Neural crest cell (in vitro differentiated cells): ENCODE measurements around the gene UBE2S. TPM values are rescaled to one million over a fixed set of nuclear protein-coding genes. Genes with fewer than 3 reads are reported as not detected.

Experiments used
- DNase-seq: peaks from one replicate; pipeline ENCODE4 v3.0.0; 2021; ENCODE audit warnings: low read depth, mixed read lengths, low spot score
- H3K27ac Mint-ChIP-seq: one replicate; pipeline ENCODE4 v1.8.0; 2021; ENCODE audit warnings: mild to moderate bottlenecking, mixed read lengths; ENCODE audit not compliant: unreplicated experiment
- H3K27me3 Mint-ChIP-seq: 2 replicates; pipeline ENCODE4 v1.8.0; 2021; ENCODE audit warnings: low read depth, mild to moderate bottlenecking, mixed read lengths
- H3K36me3 Mint-ChIP-seq: 2 replicates; pipeline ENCODE4 v1.8.0; 2021; ENCODE audit warnings: low read depth, mild to moderate bottlenecking, mixed read lengths
- H3K4me1 Mint-ChIP-seq: 2 replicates; pipeline ENCODE4 v1.8.0; 2021; ENCODE audit warnings: mixed read lengths
- H3K4me3 Mint-ChIP-seq: one replicate; pipeline ENCODE4 v1.8.0; 2021; ENCODE audit warnings: mild to moderate bottlenecking, mixed read lengths
- H3K9me3 Mint-ChIP-seq: 2 replicates; pipeline ENCODE4 v1.8.0; 2021; ENCODE audit warnings: mixed read lengths
- total RNA-seq: library from RNA; stranded (reverse); gene quantifications from 2 replicates; pipeline ENCODE4 v1.2.1, GENCODE V29; 2021
- TF ChIP-seq, protein P1 (sequence below): fragments of 200-600 bp; sonication (generic); conservative IDR thresholded peaks from 2 replicates; pipeline ENCODE4 v1.5.0; 2021; ENCODE audit warnings: antibody characterized with exemption, mild to moderate bottlenecking

The UBE2S gene
- total RNA-seq, 1 donor from 2014 or later: 243 TPM

DNA sequence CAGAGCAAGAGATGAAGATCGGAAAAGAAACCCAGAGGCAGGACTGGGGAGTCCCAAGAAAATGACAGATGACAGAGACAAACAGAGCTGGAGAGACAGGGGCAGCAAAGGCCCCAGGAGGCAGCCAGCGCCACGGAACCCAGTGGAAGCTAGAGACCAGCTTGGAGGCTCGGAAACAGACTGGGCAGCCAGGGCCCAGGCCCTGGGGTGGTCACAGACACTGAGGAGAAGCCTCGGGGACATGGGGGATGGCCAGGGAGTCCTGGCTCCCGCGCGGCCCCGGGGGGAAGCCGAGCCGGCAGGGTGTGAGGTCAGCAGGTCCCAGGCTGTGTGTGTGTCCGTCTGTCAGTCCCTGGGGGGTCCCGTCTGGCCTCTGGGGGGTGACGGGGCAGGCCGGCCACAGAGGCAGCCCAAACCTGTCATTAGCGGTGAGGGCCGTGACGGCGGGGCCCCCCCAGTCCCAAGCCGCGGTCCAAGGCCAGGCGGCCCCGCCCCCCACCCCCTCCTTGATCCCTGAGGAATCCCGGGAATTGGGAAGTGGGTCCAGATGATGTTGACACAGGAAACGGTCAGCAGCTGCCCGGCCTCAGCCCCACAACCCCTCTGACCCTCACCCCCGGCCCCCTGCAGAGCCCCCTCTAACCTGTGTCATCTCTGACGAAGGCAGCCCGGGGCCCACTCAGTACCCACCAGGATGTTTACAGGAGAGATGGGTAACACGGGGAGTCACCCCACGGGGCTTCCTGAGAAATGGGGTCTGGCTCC is 33.4 kb downstream of the UBE2S start:
- TF ChIP-seq, protein P1, sequence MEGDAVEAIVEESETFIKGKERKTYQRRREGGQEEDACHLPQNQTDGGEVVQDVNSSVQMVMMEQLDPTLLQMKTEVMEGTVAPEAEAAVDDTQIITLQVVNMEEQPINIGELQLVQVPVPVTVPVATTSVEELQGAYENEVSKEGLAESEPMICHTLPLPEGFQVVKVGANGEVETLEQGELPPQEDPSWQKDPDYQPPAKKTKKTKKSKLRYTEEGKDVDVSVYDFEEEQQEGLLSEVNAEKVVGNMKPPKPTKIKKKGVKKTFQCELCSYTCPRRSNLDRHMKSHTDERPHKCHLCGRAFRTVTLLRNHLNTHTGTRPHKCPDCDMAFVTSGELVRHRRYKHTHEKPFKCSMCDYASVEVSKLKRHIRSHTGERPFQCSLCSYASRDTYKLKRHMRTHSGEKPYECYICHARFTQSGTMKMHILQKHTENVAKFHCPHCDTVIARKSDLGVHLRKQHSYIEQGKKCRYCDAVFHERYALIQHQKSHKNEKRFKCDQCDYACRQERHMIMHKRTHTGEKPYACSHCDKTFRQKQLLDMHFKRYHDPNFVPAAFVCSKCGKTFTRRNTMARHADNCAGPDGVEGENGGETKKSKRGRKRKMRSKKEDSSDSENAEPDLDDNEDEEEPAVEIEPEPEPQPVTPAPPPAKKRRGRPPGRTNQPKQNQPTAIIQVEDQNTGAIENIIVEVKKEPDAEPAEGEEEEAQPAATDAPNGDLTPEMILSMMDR: no peak
- H3K27me3 Mint-ChIP-seq: peaks cover 66% of the 10 kb centered on the region
- H3K4me3 Mint-ChIP-seq: peak overlapping the region; percentile 1
- H3K27ac Mint-ChIP-seq: peak overlapping the region; percentile 1
- H3K36me3 Mint-ChIP-seq: no peaks in the 10 kb centered on the region
- no peak for DNase-seq
- H3K4me1 Mint-ChIP-seq: peaks cover 28% of the 10 kb centered on the region
- H3K9me3 Mint-ChIP-seq: no peaks in the 10 kb centered on the region

DNA sequence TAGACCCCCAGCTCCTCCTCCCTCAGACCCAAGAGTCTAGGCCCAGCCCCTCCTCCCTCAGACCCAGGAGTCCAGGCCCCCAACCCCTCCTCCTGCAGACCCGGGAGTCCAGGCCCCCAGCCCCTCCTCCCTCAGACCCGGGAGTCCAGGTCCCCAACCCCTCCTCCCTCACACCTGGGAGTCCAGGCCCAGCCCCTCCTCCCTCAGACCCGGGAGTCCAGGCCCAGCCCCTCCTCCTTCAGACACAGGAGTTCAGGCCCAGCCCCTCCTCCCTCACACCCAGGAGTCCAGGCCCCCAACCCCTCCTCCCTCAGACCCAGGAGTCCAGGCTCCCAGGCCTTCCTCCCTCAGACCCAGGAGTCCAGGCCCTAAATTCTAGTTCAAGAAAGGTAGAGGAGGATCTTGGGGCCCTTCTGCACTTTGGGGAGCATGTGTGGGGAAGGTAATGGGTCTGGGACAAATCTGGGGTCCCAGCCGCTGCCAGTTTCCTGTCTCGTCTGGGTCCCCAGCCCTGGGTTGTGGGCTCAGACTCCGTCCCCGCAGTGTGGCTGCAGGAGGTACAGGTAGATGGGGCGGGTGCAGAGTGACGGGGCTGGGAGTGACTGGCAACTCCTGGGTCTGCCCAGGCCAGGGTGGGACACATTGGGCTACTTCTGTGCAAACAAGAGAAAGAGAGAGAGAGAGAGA is 34.1 kb downstream of the UBE2S start:
- no peaks in the 10 kb centered on the region for H3K9me3 Mint-ChIP-seq
- peaks cover 65% of the 10 kb centered on the region for H3K27me3 Mint-ChIP-seq
- TF ChIP-seq, protein P1: no peak
- H3K27ac Mint-ChIP-seq: peak overlapping the region; percentile 1
- H3K36me3 Mint-ChIP-seq: no peaks in the 10 kb centered on the region
- DNase-seq: no peak
- H3K4me3 Mint-ChIP-seq: peak overlapping the region; percentile 1
- H3K4me1 Mint-ChIP-seq: peaks cover 28% of the 10 kb centered on the region

DNA sequence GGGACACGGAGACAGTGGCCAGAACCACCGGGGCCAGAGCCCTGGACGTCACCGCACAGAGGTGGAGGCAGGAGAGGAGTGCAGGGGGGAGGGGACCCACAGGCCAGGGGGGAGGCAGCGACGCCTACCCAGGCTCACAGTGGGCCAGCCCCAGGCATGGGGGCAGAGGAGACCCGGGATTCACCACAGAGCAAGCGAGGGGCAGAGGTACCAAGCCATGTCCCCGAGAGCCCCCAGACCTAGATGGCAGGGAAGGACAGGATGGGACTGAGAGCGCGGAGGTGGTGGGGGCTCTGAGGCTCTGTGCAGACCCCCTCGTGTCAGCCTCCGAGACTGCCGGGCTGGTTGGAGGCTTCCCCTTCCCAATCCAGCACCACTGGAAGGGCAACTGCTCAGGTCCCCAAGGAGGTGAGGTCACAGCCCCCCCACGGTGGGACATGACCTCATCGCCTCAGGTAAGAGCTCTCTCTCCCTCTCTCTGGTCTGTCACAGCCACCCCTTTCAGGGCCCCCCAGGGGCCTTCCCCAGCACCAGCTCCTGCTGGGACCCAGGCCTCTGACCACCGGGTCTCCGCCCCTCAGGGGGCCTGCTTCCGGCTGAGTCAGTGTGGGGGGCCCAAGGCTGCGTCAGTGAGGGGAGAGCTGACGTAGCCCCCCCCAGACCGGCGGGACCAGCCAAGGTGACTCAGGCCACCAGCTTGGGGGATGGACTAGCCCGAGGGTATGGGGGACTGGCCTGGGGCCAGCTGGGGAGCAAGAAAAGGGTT is 35.1 kb downstream of the UBE2S start:
- no peak overlapping the region for H3K4me3 Mint-ChIP-seq

DNA sequence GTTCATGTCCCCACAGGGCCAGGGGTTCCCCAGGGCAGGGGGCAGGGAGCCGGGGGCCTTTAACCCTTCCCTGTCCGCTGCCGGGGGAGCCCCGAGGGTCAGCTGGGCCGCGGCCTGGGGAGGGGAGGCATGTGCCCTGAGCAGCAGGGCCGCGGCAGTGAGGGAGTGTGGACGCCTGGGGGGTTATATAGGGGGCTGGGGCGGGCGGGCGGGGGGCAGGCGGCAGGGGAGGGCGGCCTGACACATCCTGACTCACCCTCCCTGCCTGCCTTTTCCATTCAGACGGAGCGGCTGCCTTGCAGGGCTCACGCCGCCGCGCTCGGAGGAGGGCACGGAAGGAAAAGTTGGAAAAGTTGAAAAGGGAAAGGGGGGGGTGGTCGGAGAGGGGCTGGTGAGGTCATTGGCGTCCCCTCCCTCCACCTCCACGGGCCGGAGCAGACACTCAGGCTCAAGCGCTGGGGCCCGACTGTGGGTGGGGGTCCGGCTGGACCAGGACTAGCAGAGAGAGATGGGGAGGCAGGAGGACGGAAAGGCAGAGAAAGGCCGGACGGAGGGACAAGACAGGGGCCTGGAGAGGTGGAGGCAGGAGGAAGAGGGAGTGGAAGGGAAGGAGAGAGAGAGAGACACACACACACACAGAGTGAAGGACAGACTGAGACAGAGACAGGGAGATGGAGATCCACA is 37.1 kb downstream of the UBE2S start, which contains the start of gene IL11:
Gene IL11, minus strand, starts transcription at position 159 of the 684 bp plus-strand sequence. Its CDS starts 153 bp downstream, at position 6.
- TF ChIP-seq, protein P1: no peak
- DNase-seq: no peak
- Mint-ChIP-seq H3K27me3 (peaks cover 55% of the 10 kb centered on the region), H3K4me1 (peaks cover 21% of the 10 kb centered on the region), H3K36me3 (no peaks in the 10 kb centered on the region), H3K9me3 (no peaks in the 10 kb centered on the region), H3K27ac (peak within 1 kb of the TSS; percentile 57), H3K4me3 (peak within 1 kb of the TSS; percentile 71)

More for the DNA sequence above, 35.1 kb downstream of the UBE2S start:
- Mint-ChIP-seq H3K36me3 (no peaks in the 10 kb centered on the region), H3K27ac (no peak overlapping the region), H3K9me3 (no peaks in the 10 kb centered on the region), H3K27me3 (peaks cover 64% of the 10 kb centered on the region), H3K4me1 (peaks cover 28% of the 10 kb centered on the region)
- TF ChIP-seq, protein P1: no peak
- DNase-seq: no peak
